K562 (cell line): Measurements from ENCODE around the gene PLEKHB1.
"Not testable (repeated sequence)": the region's sequence is repeated elsewhere in the genome, so short reads cannot be mapped to it uniquely, and the experiment has no call there.

Source experiments
- CHCHD3 ChIP-seq: fragments of 250-450 bp; sonication (Bioruptor Pico); IDR thresholded peaks from 2 replicates; pipeline ENCODE4 v2.1.2; 2022; ENCODE audit warnings: mild to moderate bottlenecking
- COPS2 ChIP-seq: fragments of 450-650 bp; conservative IDR thresholded peaks from 2 replicates; pipeline ENCODE4 v1.6.1; 2016; ENCODE audit warnings: mild to moderate bottlenecking, moderate library complexity
- ESRRB ChIP-seq: fragments of 250-450 bp; sonication (Bioruptor Pico); IDR thresholded peaks from 2 replicates; pipeline ENCODE4 v1.5.0; 2020; ENCODE audit warnings: mild to moderate bottlenecking, moderate library complexity, borderline replicate concordance
- NR2C1 ChIP-seq, 2 experiments: fragments of 450-650 bp; IDR thresholded peaks; 2 replicates each; pipeline ENCODE4 v1.6.1; 2017; ENCODE audit warnings: mild to moderate bottlenecking in 2 of 2, antibody characterized with exemption in 1 of 2, inconsistent platforms in 1 of 2, missing compliant biosample characterization in 1 of 2, missing genetic modification characterization in 1 of 2
- SETDB1 ChIP-seq: IDR thresholded peaks from one replicate; pipeline ENCODE4 v1.6.1; 2012; ENCODE audit warnings: low read length, control low read depth, inconsistent platforms
- TBL1XR1 ChIP-seq, 2 experiments: IDR thresholded peaks; 2 replicates each; pipeline ENCODE4 v1.6.1; 2012; ENCODE audit warnings: improper control_type of control experiment in 2 of 2, low read length in 2 of 2, mild to moderate bottlenecking in 1 of 2
- YBX1 ChIP-seq: fragments of 450-650 bp; IDR thresholded peaks from 2 replicates; pipeline ENCODE4 v1.7.1; 2016; ENCODE audit warnings: mild to moderate bottlenecking
- ZNF184 ChIP-seq: sonication (generic); formaldehyde crosslinking; IDR thresholded peaks from 2 replicates; pipeline ENCODE4 v1.5.0; 2020; ENCODE audit warnings: missing genetic modification reagents
- ZNF274 ChIP-seq: IDR thresholded peaks from 2 replicates; pipeline ENCODE4 v1.6.1; 2011; ENCODE audit warnings: low read depth, mild to moderate bottlenecking, low read length, moderate library complexity, borderline replicate concordance
- TF ChIP-seq, protein P1 (sequence below), 3 experiments: IDR thresholded peaks in 2 of 3; conservative IDR thresholded peaks in 1 of 3; 2 replicates each; pipeline ENCODE4 v1.5.1; 2011 to 2012; ENCODE audit warnings: low read length in 3 of 3, mild to moderate bottlenecking in 3 of 3, control low read depth in 2 of 3, improper control_type of control experiment in 1 of 3, inconsistent platforms in 1 of 3, low read depth in 1 of 3, mixed read lengths in 1 of 3, moderate library complexity in 1 of 3; ENCODE audit not compliant: insufficient read depth in 2 of 3
- TF ChIP-seq, protein P2 (sequence below): sonication (generic); formaldehyde crosslinking; IDR thresholded peaks from 2 replicates; pipeline ENCODE4 v1.8.1; 2022; ENCODE audit warnings: missing genetic modification reagents
- TF ChIP-seq, protein P3 (sequence below): fragments of 250-450 bp; sonication (Bioruptor Pico); IDR thresholded peaks from 2 replicates; pipeline ENCODE4 v1.4.0; 2020; ENCODE audit warnings: mild to moderate bottlenecking, moderate library complexity

DNA sequence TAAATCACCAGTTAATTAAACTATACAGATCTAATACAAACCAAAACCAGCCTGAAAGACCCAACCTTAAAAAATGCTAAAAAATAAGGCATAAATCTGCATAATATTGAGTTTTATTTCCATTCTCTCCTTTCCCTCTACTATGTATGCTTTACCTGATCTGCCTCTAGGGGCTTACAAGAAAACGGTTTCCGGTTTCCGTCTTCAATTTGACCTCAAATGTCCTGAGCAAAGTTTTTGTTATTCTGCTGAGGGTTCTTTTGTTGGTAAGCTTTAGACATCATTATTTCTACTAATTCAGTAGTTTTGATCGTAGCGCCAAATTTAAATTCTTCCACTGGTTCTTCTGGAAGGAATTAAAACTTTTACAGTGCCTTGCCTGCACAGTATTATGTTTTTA, 30.2 kb downstream of the PLEKHB1 start:
- TF ChIP-seq, protein P1, sequence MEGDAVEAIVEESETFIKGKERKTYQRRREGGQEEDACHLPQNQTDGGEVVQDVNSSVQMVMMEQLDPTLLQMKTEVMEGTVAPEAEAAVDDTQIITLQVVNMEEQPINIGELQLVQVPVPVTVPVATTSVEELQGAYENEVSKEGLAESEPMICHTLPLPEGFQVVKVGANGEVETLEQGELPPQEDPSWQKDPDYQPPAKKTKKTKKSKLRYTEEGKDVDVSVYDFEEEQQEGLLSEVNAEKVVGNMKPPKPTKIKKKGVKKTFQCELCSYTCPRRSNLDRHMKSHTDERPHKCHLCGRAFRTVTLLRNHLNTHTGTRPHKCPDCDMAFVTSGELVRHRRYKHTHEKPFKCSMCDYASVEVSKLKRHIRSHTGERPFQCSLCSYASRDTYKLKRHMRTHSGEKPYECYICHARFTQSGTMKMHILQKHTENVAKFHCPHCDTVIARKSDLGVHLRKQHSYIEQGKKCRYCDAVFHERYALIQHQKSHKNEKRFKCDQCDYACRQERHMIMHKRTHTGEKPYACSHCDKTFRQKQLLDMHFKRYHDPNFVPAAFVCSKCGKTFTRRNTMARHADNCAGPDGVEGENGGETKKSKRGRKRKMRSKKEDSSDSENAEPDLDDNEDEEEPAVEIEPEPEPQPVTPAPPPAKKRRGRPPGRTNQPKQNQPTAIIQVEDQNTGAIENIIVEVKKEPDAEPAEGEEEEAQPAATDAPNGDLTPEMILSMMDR (IDR thresholded peaks at IDR 0.05 in 2 of 3, conservative IDR thresholded peaks at IDR 0.05 in 1 of 3; ENCODE audit: insufficient read depth in 2 of 3, low read depth in 1 of 3, low read length in 3 of 3) = not testable (repeated sequence)
- not testable (repeated sequence) for TF ChIP-seq NR2C1 (IDR thresholded peaks at IDR 0.05); NR2C1 (tag; IDR thresholded peaks at IDR 0.05); ESRRB (CRISPR knock-in tag); ZNF184 (CRISPR knock-in tag); TBL1XR1 (IDR thresholded peaks at IDR 0.05; ENCODE audit: low read length in 2 of 2); ZNF274; YBX1; CHCHD3 (CRISPR knock-in tag); COPS2; SETDB1
- TF ChIP-seq, protein P2, sequence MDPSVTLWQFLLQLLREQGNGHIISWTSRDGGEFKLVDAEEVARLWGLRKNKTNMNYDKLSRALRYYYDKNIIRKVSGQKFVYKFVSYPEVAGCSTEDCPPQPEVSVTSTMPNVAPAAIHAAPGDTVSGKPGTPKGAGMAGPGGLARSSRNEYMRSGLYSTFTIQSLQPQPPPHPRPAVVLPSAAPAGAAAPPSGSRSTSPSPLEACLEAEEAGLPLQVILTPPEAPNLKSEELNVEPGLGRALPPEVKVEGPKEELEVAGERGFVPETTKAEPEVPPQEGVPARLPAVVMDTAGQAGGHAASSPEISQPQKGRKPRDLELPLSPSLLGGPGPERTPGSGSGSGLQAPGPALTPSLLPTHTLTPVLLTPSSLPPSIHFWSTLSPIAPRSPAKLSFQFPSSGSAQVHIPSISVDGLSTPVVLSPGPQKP = not testable (repeated sequence)
- TF ChIP-seq, protein P3, sequence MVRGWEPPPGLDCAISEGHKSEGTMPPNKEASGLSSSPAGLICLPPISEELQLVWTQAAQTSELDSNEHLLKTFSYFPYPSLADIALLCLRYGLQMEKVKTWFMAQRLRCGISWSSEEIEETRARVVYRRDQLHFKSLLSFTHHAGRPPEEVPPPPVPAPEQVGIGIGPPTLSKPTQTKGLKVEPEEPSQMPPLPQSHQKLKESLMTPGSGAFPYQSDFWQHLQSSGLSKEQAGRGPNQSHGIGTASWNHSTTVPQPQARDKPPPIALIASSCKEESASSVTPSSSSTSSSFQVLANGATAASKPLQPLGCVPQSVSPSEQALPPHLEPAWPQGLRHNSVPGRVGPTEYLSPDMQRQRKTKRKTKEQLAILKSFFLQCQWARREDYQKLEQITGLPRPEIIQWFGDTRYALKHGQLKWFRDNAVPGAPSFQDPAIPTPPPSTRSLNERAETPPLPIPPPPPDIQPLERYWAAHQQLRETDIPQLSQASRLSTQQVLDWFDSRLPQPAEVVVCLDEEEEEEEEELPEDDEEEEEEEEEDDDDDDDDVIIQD (CRISPR knock-in tag) = not testable (repeated sequence)
